GM12878 (cell line): ENCODE results near the gene RBM6. TPM values are rescaled to one million over a fixed set of nuclear protein-coding genes. Genes with fewer than 3 reads are reported as not detected.

Source experiments
- ATAC-seq: fragments of 200-7000 bp; cut with Tn5 transposase; 3 replicates; pipeline ENCODE4 v1.9.1; 2020; ENCODE audit warnings: mild to moderate bottlenecking, moderate library complexity
- BruUV-seq: library from RNA; stranded (reverse); fragments of 400-500 nt; replicated peaks from 2 replicates; lab custom pipeline; 2021; lab: Mats Ljungman, UMichigan
- CTCF ChIA-PET: fragments of 300-600 bp; sonication (Branson Sonifier 250); formaldehyde crosslinking; extraction: SDS; loops from one replicate; lab custom pipeline; 2021; ENCODE audit warnings: inconsistent platforms; lab: Yijun Ruan, JAX
- POLR2A ChIA-PET: fragments of 350-600 bp; formaldehyde crosslinking; extraction: SDS; loops from one replicate; lab custom pipeline; 2021; ENCODE audit warnings: inconsistent platforms; lab: Charles Lee
- RAD21 ChIA-PET: fragments of 300-600 bp; sonication (Branson Sonifier 250); formaldehyde crosslinking; loops from one replicate; lab custom pipeline; 2023; ENCODE audit warnings: antibody characterized with exemption; ENCODE audit not compliant: unreplicated experiment; lab: Charles Lee
- SMC1A ChIA-PET: fragments of 300-600 bp; sonication (Branson Sonifier 250); formaldehyde crosslinking; loops from one replicate; lab custom pipeline; 2023; ENCODE audit not compliant: unreplicated experiment, uncharacterized antibody; lab: Charles Lee
- DNase-seq: peaks from one replicate; pipeline ENCODE4 v3.0.0-alpha.2; 2011; ENCODE audit warnings: low read depth, low spot score
- FAIRE-seq: peaks from 3 replicates; lab custom pipeline; 2011; peaks lifted over from hg19 to GRCh38; lab: Jason Lieb, UNC
- H2AFZ ChIP-seq: 2 replicates; pipeline ENCODE4 v1.6.0; 2011; ENCODE audit warnings: low read depth, low read length, control low read depth; ENCODE audit not compliant: control insufficient read depth
- H3K27ac ChIP-seq: 2 replicates; pipeline ENCODE4 v1.5.1; 2011; ENCODE audit warnings: control low read depth; ENCODE audit not compliant: control insufficient read depth, insufficient read depth
- H3K27me3 ChIP-seq, 2 experiments: replicated peaks in 1 of 2; 2 replicates each; pipeline versions ENCODE4 v1.6.0 to v1.6.1; 2011; ENCODE audit warnings: low read length in 1 of 2; ENCODE audit not compliant: control insufficient read depth in 2 of 2, insufficient read depth in 2 of 2
- H3K36me3 ChIP-seq, 2 experiments: 2 replicates each; pipeline ENCODE4 v1.5.1; 2011; ENCODE audit warnings: low read length in 1 of 2; ENCODE audit not compliant: control insufficient read depth in 2 of 2, insufficient read depth in 2 of 2
- H3K4me1 ChIP-seq: 2 replicates; pipeline ENCODE4 v1.6.1; 2011; ENCODE audit warnings: mild to moderate bottlenecking, low read length, moderate library complexity, mixed read lengths; ENCODE audit not compliant: control insufficient read depth, insufficient read depth
- H3K4me2 ChIP-seq: 2 replicates; pipeline ENCODE4 v1.6.0; 2011; ENCODE audit warnings: control low read depth; ENCODE audit not compliant: control insufficient read depth, insufficient read depth
- H3K4me3 ChIP-seq: fragments of 200-600 bp; sonication (generic); 2 replicates; pipeline ENCODE4 v1.5.1; 2016
- H3K79me2 ChIP-seq: 2 replicates; pipeline ENCODE4 v1.6.0; 2011; ENCODE audit warnings: low read length; ENCODE audit not compliant: control insufficient read depth, insufficient read depth
- H3K9ac ChIP-seq: 2 replicates; pipeline ENCODE4 v1.8.0; 2011; ENCODE audit warnings: low read length, control low read depth, mixed read lengths; ENCODE audit not compliant: control insufficient read depth, insufficient read depth
- H3K9me3 ChIP-seq: replicated peaks from 3 replicates; pipeline ENCODE4 v1.5.1; 2011; ENCODE audit warnings: mild to moderate bottlenecking, low read length; ENCODE audit not compliant: control insufficient read depth, insufficient read depth
- H4K20me1 ChIP-seq: 2 replicates; pipeline ENCODE4 v1.6.0; 2011; ENCODE audit not compliant: control insufficient read depth, insufficient read depth
- BHLHE40 ChIP-seq, 2 experiments: fragments of 450-650 bp in 1 of 2; IDR thresholded peaks; 2 replicates each; pipeline ENCODE4 v1.6.1; 2011 to 2017; ENCODE audit warnings: low read depth in 2 of 2, borderline replicate concordance in 1 of 2, improper control_type of control experiment in 1 of 2, low read length in 1 of 2, mild to moderate bottlenecking in 1 of 2
- CHD4 ChIP-seq: fragments of 200-600 bp; sonication (generic); IDR thresholded peaks from 2 replicates; pipeline ENCODE4 v1.6.1; 2016; ENCODE audit warnings: mild to moderate bottlenecking
- MYB ChIP-seq: fragments of 150-350 bp; IDR thresholded peaks from 2 replicates; pipeline ENCODE4 v1.6.1; 2014; ENCODE audit warnings: mild to moderate bottlenecking, low read depth, low read length, borderline replicate concordance
- NFYA ChIP-seq: IDR thresholded peaks from 2 replicates; pipeline ENCODE4 v1.6.1; 2011; ENCODE audit warnings: low read depth, mild to moderate bottlenecking, low read length, improper control_type of control experiment, borderline replicate concordance
- NFYB ChIP-seq: IDR thresholded peaks from 2 replicates; pipeline ENCODE4 v1.6.1; 2011; ENCODE audit warnings: low read depth, mild to moderate bottlenecking, low read length, improper control_type of control experiment, moderate library complexity; ENCODE audit not compliant: insufficient read depth
- PKNOX1 ChIP-seq: fragments of 450-650 bp; IDR thresholded peaks from 2 replicates; pipeline ENCODE4 v1.6.1; 2016; ENCODE audit warnings: mild to moderate bottlenecking
- POLR2AphosphoS5 ChIP-seq: IDR thresholded peaks from 2 replicates; pipeline ENCODE4 v1.6.1; 2011; ENCODE audit warnings: mild to moderate bottlenecking, low read length, inconsistent platforms
- RFX5 ChIP-seq: IDR thresholded peaks from 2 replicates; pipeline ENCODE4 v1.6.1; 2011; ENCODE audit warnings: low read depth, low read length, improper control_type of control experiment
- SMAD5 ChIP-seq: IDR thresholded peaks from 2 replicates; pipeline ENCODE4 v1.6.1; 2016; ENCODE audit warnings: antibody characterized with exemption, low read depth
- SREBF1 ChIP-seq: IDR thresholded peaks from 2 replicates; pipeline ENCODE4 v1.6.1; 2012; ENCODE audit warnings: mild to moderate bottlenecking, low read length
- ZBTB11 ChIP-seq: fragments of 450-650 bp; formaldehyde crosslinking; IDR thresholded peaks from 2 replicates; pipeline ENCODE4 v1.5.0; 2022; ENCODE audit warnings: mild to moderate bottlenecking, missing genetic modification characterization
- ZNF384 ChIP-seq: IDR thresholded peaks from 2 replicates; pipeline ENCODE4 v1.6.1; 2012; ENCODE audit warnings: low read depth, mild to moderate bottlenecking, low read length, improper control_type of control experiment, borderline replicate concordance
- ZZZ3 ChIP-seq: IDR thresholded peaks from 2 replicates; pipeline ENCODE4 v1.6.1; 2011; ENCODE audit warnings: low read depth; ENCODE audit not compliant: control insufficient read depth, insufficient read length
- WGBS: methylation state at CpG from one replicate; pipeline ENCODE4 v1.1.6; 2016; ENCODE audit warnings: low lambda C conversion rate; ENCODE audit not compliant: insufficient replicate concordance, insufficient coverage; ENCODE audit errors: missing lambda C conversion rate; 5-methylcytosine and 5-hydroxymethylcytosine counted together
- in situ Hi-C: fragments of 300-500 bp; cut with MboI; formaldehyde crosslinking; loops from 9 replicates; pipeline ENCODE4 v1.14.3; 2018; ENCODE audit warnings: mixed read lengths
- intact Hi-C: fragments of 100-400 bp; cut with micrococcal nuclease; formaldehyde crosslinking; loops from one replicate; pipeline ENCODE4 v1.14.2; 2022; ENCODE audit not compliant: unreplicated experiment
- polyA plus RNA-seq, 11 experiments: library from polyadenylated mRNA; depleted of rRNA in 4 of 11; unstranded in 6 of 11; stranded (reverse) in 5 of 11; fragments of >200 nt; fragmentation: Nextera tagmentation in 4 of 11; fragmentation: Illumina TruSeq in 1 of 11; extraction: Ambion mirVana in 4 of 11; extraction: Trizol in 1 of 11; gene quantifications; 1 replicate in 1 of 11; 2 replicates in 10 of 11; pipeline versions ENCODE4 v1.2.1 to v1.2.3, GENCODE V29; 2011 to 2016; ENCODE audit warnings: inconsistent platforms in 2 of 11, missing spikeins in 2 of 11, low read depth in 1 of 11
- total RNA-seq, 4 experiments: library from RNA; depleted of rRNA in 3 of 4; stranded (reverse); fragments of >200 nt in 3 of 4; fragmentation: Illumina TruSeq in 1 of 4; extraction: Trizol in 1 of 4; gene quantifications; 2 replicates each; pipeline versions ENCODE4 v1.2.1 to v1.2.3, GENCODE V29; 2013 to 2021

Gene RBM6
- total and polyA plus RNA-seq, 10 of the 15 experiments (the other 5 are each of a cell fraction or from before 2014, with no cell fraction given) = 45.3 to 103 (median 81.3) TPM

- no peaks in the 10 kb centered on the region for H3K27me3 ChIP-seq
- no peaks in the 10 kb centered on the region for H3K9me3 ChIP-seq
- ChIA-PET CTCF (interaction anchor here (0.6 to 8.4 kb wide), 3 partner anchors 9 to 108 kb away, joined by 3 to 59 read pairs (median 6); partner anchors contain the start of genes INKA1 and MON1A), POLR2A (interaction anchor here (1.0 kb wide), 1 partner anchor 8 kb away, joined by 4 read pairs; no protein-coding TSS in a partner anchor), SMC1A (interaction anchor here (1.0 kb wide), 1 partner anchor 108 kb away, joined by 3 read pairs; the partner anchor contains the start of gene INKA1), RAD21 (interaction anchor here (1.1 kb wide), 1 partner anchor 10 kb away, joined by 3 read pairs; no protein-coding TSS in a partner anchor)
- no peaks in the 10 kb centered on the region for H3K79me2 ChIP-seq
- H3K4me1 ChIP-seq = peaks cover under 1% of the 10 kb centered on the region
- no peak overlapping the region for H3K9ac ChIP-seq
- BruUV-seq = no TSS peak
- no peak overlapping the region for H3K4me3 ChIP-seq
- DNase-seq (no peak), FAIRE-seq (no peak), ATAC-seq (no peak)
- intact Hi-C loops (no loop called here), in situ Hi-C loops (no loop called here)
- TF ChIP-seq PKNOX1 (no peak), SMAD5 (no peak), RFX5 (no peak), CHD4 (no peak)
- no peak overlapping the region for H3K27ac ChIP-seq
- 100% methylated on average over 2 of the region's 2 CpGs for WGBS
- no peak overlapping the region for H2AFZ ChIP-seq
- H3K4me2 ChIP-seq = no peak overlapping the region
- peaks cover 0 to 2% of the 10 kb centered on the region in 2 experiments; a peak in 2 of 4 replicates for H3K36me3 ChIP-seq
- H4K20me1 ChIP-seq = no peaks in the 10 kb centered on the region
Observed at GRCh38 chr3:49911124-49911420, 28.9 kb upstream of the RBM6 start.

DNA sequence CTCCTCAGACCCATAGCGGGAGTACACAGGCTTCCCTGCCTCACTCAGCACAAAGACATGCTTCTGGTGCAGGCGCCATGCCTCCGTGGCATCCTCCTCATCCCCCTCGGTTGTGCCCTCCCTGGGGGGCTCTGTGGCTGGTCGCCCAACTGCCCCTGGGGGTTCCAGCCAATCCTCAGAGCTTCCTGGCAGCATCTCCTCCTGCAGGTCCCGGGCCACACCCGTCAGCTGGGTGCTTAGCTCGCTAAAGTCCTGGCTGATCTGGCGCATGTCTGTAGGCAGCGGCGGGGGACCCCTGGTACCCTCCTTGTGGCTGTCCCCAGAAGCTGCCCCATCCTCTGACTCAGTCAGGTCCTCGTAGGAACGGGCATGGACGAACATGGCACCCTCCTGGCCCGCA is 28.3 kb upstream of the RBM6 start:
- no TSS peak for BruUV-seq
- Histone ChIP-seq H4K20me1 (no peaks in the 10 kb centered on the region), H3K27ac (no peak overlapping the region), H3K36me3 (peaks cover 0 to 2% of the 10 kb centered on the region in 2 experiments; a peak in 2 of 4 replicates), H3K9me3 (no peaks in the 10 kb centered on the region), H3K27me3 (no peaks in the 10 kb centered on the region), H3K79me2 (no peaks in the 10 kb centered on the region), H3K4me1 (no peaks in the 10 kb centered on the region), H3K4me2 (no peak overlapping the region), H2AFZ (no peak overlapping the region), H3K9ac (no peak overlapping the region), H3K4me3 (no peak overlapping the region)
- ChIA-PET RAD21 (no interaction called here), SMC1A (no interaction called here), CTCF (interaction anchor here (1.7 kb wide), 1 partner anchor 10 kb away, joined by 6 read pairs; no protein-coding TSS in a partner anchor), POLR2A (no interaction called here)
- DNase-seq (no peak), ATAC-seq (no peak), FAIRE-seq (no peak)
- 70% methylated on average over 14 of the region's 15 CpGs for WGBS
- intact Hi-C loops (no loop called here), in situ Hi-C loops (no loop called here)
- no peak for TF ChIP-seq MYB
- TF ChIP-seq ZZZ3 = no peak
- TF ChIP-seq ZBTB11 (CRISPR knock-in tag) = no peak
- TF ChIP-seq ZNF384 = no peak
- TF ChIP-seq POLR2AphosphoS5 = no peak
- TF ChIP-seq BHLHE40 (IDR thresholded peaks at IDR 0.05; ENCODE audit: borderline replicate concordance in 1 of 2, low read depth in 2 of 2, low read length in 1 of 2) = no peak
- no peak for TF ChIP-seq NFYA
- TF ChIP-seq SREBF1 = no peak
- TF ChIP-seq NFYB = no peak
